Stomach (tissue), 4 donors: ENCODE results near the gene CSTF2T.

ENCODE experiments used
- CTCF ChIP-seq, 7 experiments: fragments of 450-650 bp in 4 of 7; fragments of 200-600 bp in 3 of 7; sonication (generic) in 3 of 7; IDR thresholded peaks; one replicate each; pipeline ENCODE4 v1.5.1; 2016 to 2019; ENCODE audit warnings: antibody characterized with exemption in 7 of 7, control low read depth in 2 of 7, mild to moderate bottlenecking in 1 of 7
- EP300 ChIP-seq: sonication (generic); formaldehyde crosslinking; IDR thresholded peaks from one replicate; pipeline ENCODE4 v1.6.1; 2017; ENCODE audit warnings: antibody characterized with exemption
- POLR2A ChIP-seq, 4 donors: fragments of 450-650 bp; IDR thresholded peaks; one replicate each; pipeline ENCODE4 v1.6.1; 2016; ENCODE audit warnings: antibody characterized with exemption in 4 of 4, control low read depth in 2 of 4, mild to moderate bottlenecking in 1 of 4, moderate library complexity in 1 of 4
- POLR2AphosphoS5 ChIP-seq, 3 donors: sonication (generic); formaldehyde crosslinking; IDR thresholded peaks; one replicate each; pipeline ENCODE4 v1.6.1; 2016; ENCODE audit warnings: antibody characterized with exemption in 3 of 3

GRCh38 chr10:51687296-51687695 lies 12.1 kb downstream of the CSTF2T start:
- no peak for TF ChIP-seq CTCF (IDR thresholded peaks at IDR 0.05)
- TF ChIP-seq POLR2A (IDR thresholded peaks at IDR 0.05) = no peak
- no peak for TF ChIP-seq EP300
- no peak for TF ChIP-seq POLR2AphosphoS5 (IDR thresholded peaks at IDR 0.05)
